Upper lobe of right lung (tissue), 1 donor: ENCODE results near the gene COL24A1. TPM values are rescaled to one million over a fixed set of nuclear protein-coding genes. Genes with fewer than 3 reads are reported as not detected.
A peak's percentile ranks its signal among the peaks of the same experiment; 100 is the strongest.

ENCODE experiments used
- ATAC-seq: fragments of 200-7000 bp; cut with Tn5 transposase; one replicate; pipeline ENCODE4 v1.9.1; 2020; ENCODE audit warnings: mild to moderate bottlenecking, moderate library complexity
- DNase-seq: peaks from one replicate; pipeline ENCODE4 v3.0.0-alpha.2; 2020
- H3K27ac ChIP-seq: fragments of 200-600 bp; one replicate; pipeline ENCODE4 v1.8.0; 2022
- H3K27me3 ChIP-seq: fragments of 200-600 bp; one replicate; pipeline ENCODE4 v1.8.0; 2022; ENCODE audit warnings: mild to moderate bottlenecking
- H3K36me3 ChIP-seq: fragments of 200-600 bp; one replicate; pipeline ENCODE4 v1.8.0; 2022
- H3K4me1 ChIP-seq: fragments of 200-600 bp; one replicate; pipeline ENCODE4 v1.8.0; 2022
- H3K4me3 ChIP-seq: fragments of 200-600 bp; one replicate; pipeline ENCODE4 v1.8.0; 2022; ENCODE audit warnings: mild to moderate bottlenecking
- H3K9me3 ChIP-seq: fragments of 200-600 bp; one replicate; pipeline ENCODE4 v1.8.0; 2022
- intact Hi-C: fragments of 100-400 bp; cut with DNase I; formaldehyde crosslinking; loops from one replicate; pipeline ENCODE4 v1.11.0; 2022
- total RNA-seq: library from RNA; stranded (reverse); fragmentation: NEBNext Ultra II Directional; extraction: Animal tissue kit (Norgen Biotek cat#: 25700); gene quantifications from one replicate; pipeline ENCODE4 v1.2.1, GENCODE V29; 2021
- TF ChIP-seq, protein P1 (sequence below): fragments of 200-600 bp; IDR thresholded peaks from one replicate; pipeline ENCODE4 v1.8.0; 2022; ENCODE audit warnings: antibody characterized with exemption
- donor health status: DM: no; HTN: yes; CAD: no; lungs with severe emphysema.

Gene COL24A1
- total RNA-seq, 1 donor from 2014 or later, result 1.6 TPM

- Histone ChIP-seq H3K27me3 (no peaks in the 10 kb centered on the region), H3K4me1 (no peaks in the 10 kb centered on the region), H3K36me3 (no peaks in the 10 kb centered on the region), H3K27ac (no peak overlapping the region), H3K9me3 (no peaks in the 10 kb centered on the region), H3K4me3 (no peak overlapping the region)
- TF ChIP-seq, protein P1, sequence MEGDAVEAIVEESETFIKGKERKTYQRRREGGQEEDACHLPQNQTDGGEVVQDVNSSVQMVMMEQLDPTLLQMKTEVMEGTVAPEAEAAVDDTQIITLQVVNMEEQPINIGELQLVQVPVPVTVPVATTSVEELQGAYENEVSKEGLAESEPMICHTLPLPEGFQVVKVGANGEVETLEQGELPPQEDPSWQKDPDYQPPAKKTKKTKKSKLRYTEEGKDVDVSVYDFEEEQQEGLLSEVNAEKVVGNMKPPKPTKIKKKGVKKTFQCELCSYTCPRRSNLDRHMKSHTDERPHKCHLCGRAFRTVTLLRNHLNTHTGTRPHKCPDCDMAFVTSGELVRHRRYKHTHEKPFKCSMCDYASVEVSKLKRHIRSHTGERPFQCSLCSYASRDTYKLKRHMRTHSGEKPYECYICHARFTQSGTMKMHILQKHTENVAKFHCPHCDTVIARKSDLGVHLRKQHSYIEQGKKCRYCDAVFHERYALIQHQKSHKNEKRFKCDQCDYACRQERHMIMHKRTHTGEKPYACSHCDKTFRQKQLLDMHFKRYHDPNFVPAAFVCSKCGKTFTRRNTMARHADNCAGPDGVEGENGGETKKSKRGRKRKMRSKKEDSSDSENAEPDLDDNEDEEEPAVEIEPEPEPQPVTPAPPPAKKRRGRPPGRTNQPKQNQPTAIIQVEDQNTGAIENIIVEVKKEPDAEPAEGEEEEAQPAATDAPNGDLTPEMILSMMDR, result no peak
- no peak for DNase-seq
- intact Hi-C loops, result no loop called here
- ATAC-seq, result no peak
Measured at GRCh38 chr1:85934516-85934915, 222.1 kb downstream of the COL24A1 start.

GRCh38 chr1:85933961-85934360 lies 222.6 kb downstream of the COL24A1 start:
- Histone ChIP-seq H3K27me3 (no peaks in the 10 kb centered on the region), H3K4me3 (no peak overlapping the region), H3K4me1 (no peaks in the 10 kb centered on the region), H3K36me3 (no peaks in the 10 kb centered on the region), H3K27ac (no peak overlapping the region), H3K9me3 (no peaks in the 10 kb centered on the region)
- no peak for ATAC-seq
- DNase-seq, result no peak
- TF ChIP-seq, protein P1, result no peak
- intact Hi-C loops, result no loop called here

DNA sequence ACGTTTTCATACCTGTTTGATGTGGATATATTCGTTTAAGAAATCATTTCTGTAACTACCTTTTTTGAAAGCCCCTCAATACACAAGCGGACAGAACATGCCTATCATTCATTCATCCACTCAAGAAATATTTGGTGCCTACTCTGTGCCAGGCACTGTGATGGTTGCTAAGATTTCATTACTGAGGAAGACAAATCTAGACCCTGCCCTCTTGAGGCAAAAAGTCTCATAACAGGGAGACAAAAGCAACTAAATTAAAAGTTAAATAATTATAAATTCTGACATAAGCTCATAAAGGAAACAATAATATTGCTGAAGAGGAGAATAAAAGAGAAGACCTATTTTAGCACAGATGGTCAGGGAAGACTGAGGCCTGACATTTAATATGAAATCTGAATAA lies 244.8 kb downstream of the COL24A1 start:
- no peak for DNase-seq
- H3K27me3 ChIP-seq, result no peaks in the 10 kb centered on the region
- intact Hi-C loops, result no loop called here
- TF ChIP-seq, protein P1, result no peak
- H3K36me3 ChIP-seq, result no peaks in the 10 kb centered on the region
- no peaks in the 10 kb centered on the region for H3K4me1 ChIP-seq
- no peaks in the 10 kb centered on the region for H3K9me3 ChIP-seq
- H3K27ac ChIP-seq, result no peak overlapping the region
- ATAC-seq, result no peak
- H3K4me3 ChIP-seq, result no peak overlapping the region

DNA sequence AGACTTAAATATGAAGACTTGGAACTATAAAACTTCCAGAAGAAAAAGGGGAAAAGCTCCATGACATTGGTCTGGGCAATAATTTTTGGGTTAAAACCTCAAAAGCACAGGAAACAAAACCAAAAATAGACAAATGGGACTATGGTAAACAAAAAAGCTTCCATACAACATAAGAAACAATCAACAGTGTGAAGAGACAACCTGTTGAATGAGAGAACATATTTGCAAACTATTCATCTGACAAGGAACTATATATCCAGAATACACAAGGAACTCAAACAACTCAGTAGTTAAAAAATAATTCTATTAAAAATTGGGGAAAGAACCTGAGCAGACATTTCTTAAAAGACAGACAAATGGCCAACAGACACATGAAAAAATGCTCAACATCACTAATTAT lies 255.7 kb downstream of the COL24A1 start:
- H3K27ac ChIP-seq, result no peak overlapping the region
- no peaks in the 10 kb centered on the region for H3K9me3 ChIP-seq
- ATAC-seq (no peak), DNase-seq (no peak)
- TF ChIP-seq, protein P1, result no peak
- H3K4me3 ChIP-seq, result no peak overlapping the region
- H3K27me3 ChIP-seq, result no peaks in the 10 kb centered on the region
- intact Hi-C loops, result no loop called here
- H3K4me1 ChIP-seq, result no peaks in the 10 kb centered on the region
- no peaks in the 10 kb centered on the region for H3K36me3 ChIP-seq

DNA sequence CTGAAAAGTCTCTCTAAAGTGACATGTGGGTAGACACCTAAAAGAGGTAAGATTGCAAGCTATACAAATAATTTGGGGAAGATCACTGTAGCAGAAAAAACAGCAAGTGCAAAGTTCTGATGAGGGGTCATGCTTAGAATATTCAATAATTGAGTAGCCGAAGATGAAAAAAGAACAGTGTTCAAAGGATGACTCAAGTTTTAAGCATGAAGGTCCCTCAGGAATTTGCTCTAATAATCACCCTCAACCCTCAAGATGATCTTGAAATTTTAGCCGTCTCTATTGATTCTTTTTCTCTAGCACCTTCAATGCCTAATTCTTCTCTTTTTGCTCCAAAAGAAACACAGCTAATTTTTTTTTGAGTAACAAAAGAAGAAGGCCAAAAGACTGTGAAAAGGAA lies 257.7 kb downstream of the COL24A1 start:
- H3K4me1 ChIP-seq, result no peaks in the 10 kb centered on the region
- no peak for DNase-seq
- no peaks in the 10 kb centered on the region for H3K9me3 ChIP-seq
- no peaks in the 10 kb centered on the region for H3K27me3 ChIP-seq
- TF ChIP-seq, protein P1, result no peak
- H3K27ac ChIP-seq, result no peak overlapping the region
- intact Hi-C loops, result no loop called here
- no peak for ATAC-seq
- no peak overlapping the region for H3K4me3 ChIP-seq
- H3K36me3 ChIP-seq, result no peaks in the 10 kb centered on the region

DNA sequence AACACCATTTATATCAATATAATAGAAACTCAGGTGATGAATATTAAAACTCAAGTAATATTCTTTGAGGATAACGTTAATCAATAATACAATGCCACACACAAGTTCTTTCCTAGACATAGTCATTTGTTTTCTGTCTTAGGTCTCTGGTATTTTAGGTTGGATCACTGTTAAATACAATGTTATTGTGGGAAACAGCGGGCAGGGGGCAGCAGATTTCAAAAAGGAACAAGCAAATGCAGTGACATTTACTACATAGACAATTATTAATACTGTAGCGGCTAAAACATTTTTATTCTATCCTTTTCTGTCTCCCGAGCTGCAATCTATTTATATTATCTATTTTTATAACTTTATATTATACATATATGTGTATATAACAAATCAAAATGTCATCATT lies 261.9 kb downstream of the COL24A1 start:
- intact Hi-C loops, result no loop called here
- no peak for ATAC-seq
- TF ChIP-seq, protein P1, result peak; percentile 48
- no peak overlapping the region for H3K27ac ChIP-seq
- H3K4me3 ChIP-seq, result no peak overlapping the region
- H3K4me1 ChIP-seq, result no peaks in the 10 kb centered on the region
- H3K36me3 ChIP-seq, result no peaks in the 10 kb centered on the region
- H3K27me3 ChIP-seq, result no peaks in the 10 kb centered on the region
- DNase-seq, result no peak
- no peaks in the 10 kb centered on the region for H3K9me3 ChIP-seq
